HG02642 (cell line): ENCODE results near the gene AGBL4.
"Not testable (repeated sequence)": the region's sequence is repeated elsewhere in the genome, so short reads cannot be mapped to it uniquely, and the experiment has no call there.

Source experiments
- ATAC-seq: cut with Tn5 transposase; IDR thresholded peaks from one replicate; pipeline ENCODE4 v1.9.1; 2021; ENCODE audit warnings: mild to moderate bottlenecking; ENCODE audit not compliant: unreplicated experiment, poor library complexity

The AGBL4 gene

GRCh38 chr1:49323925-49324540, 699.7 kb downstream of the AGBL4 start:
- ATAC-seq = no peak

GRCh38 chr1:49320493-49320892, 703.3 kb downstream of the AGBL4 start:
- ATAC-seq = not testable (repeated sequence)

- ATAC-seq = no peak
These were observed 704.3 kb downstream of the AGBL4 start for GRCh38 chr1:49319426-49319963.

GRCh38 chr1:49318218-49318617, 705.5 kb downstream of the AGBL4 start:
- ATAC-seq = no peak

GRCh38 chr1:49307457-49307856, 716.3 kb downstream of the AGBL4 start:
- ATAC-seq = no peak

- ATAC-seq = no peak
These were observed 717.2 kb downstream of the AGBL4 start for GRCh38 chr1:49306507-49307070.

GRCh38 chr1:49302400-49302799, 721.4 kb downstream of the AGBL4 start:
- not testable (repeated sequence) for ATAC-seq

GRCh38 chr1:49298304-49298703, 725.5 kb downstream of the AGBL4 start:
- no peak for ATAC-seq

- no peak for ATAC-seq
These were observed 726.0 kb downstream of the AGBL4 start for GRCh38 chr1:49297783-49298182.

GRCh38 chr1:49294539-49294938, 729.2 kb downstream of the AGBL4 start:
- no peak for ATAC-seq

- ATAC-seq = no peak
These were observed 730.7 kb downstream of the AGBL4 start for GRCh38 chr1:49293016-49293415.

GRCh38 chr1:49257211-49258049, 766.3 kb downstream of the AGBL4 start:
- not testable (repeated sequence) for ATAC-seq

- no peak for ATAC-seq
These were observed 770.8 kb downstream of the AGBL4 start for GRCh38 chr1:49252917-49253316.

- no peak for ATAC-seq
These were observed 772.6 kb downstream of the AGBL4 start for GRCh38 chr1:49251019-49251784.

- no peak for ATAC-seq
These were observed 783.0 kb downstream of the AGBL4 start for GRCh38 chr1:49240709-49241221.

- ATAC-seq = no peak
These were observed 788.8 kb downstream of the AGBL4 start for GRCh38 chr1:49234988-49235387.

GRCh38 chr1:49229555-49229954, 794.2 kb downstream of the AGBL4 start:
- no peak for ATAC-seq

- ATAC-seq = no peak
These were observed 797.0 kb downstream of the AGBL4 start for GRCh38 chr1:49226758-49227157.

- no peak for ATAC-seq
These were observed 798.3 kb downstream of the AGBL4 start for GRCh38 chr1:49225464-49225863.

GRCh38 chr1:49213301-49213700, 810.5 kb downstream of the AGBL4 start:
- ATAC-seq = no peak
